IPS-20b (cell line): ENCODE results near the gene TOMT.

Experiments
- H3K27ac ChIP-seq: one replicate; pipeline ENCODE4 v1.5.1; 2013; ENCODE audit warnings: low read length
- H3K27me3 ChIP-seq: 2 replicates; pipeline ENCODE4 v1.6.1; 2013; ENCODE audit warnings: mild to moderate bottlenecking, low read length, inconsistent platforms; ENCODE audit not compliant: insufficient read depth
- H3K36me3 ChIP-seq: 2 replicates; pipeline ENCODE4 v1.6.1; 2013; ENCODE audit warnings: low read depth, mild to moderate bottlenecking, inconsistent platforms, low read length, moderate library complexity; ENCODE audit not compliant: insufficient read depth
- H3K4me1 ChIP-seq: 2 replicates; pipeline ENCODE4 v1.6.1; 2013; ENCODE audit warnings: mild to moderate bottlenecking, control low read depth, inconsistent platforms, low read length, moderate library complexity; ENCODE audit not compliant: insufficient read depth
- H3K4me3 ChIP-seq: 2 replicates; pipeline ENCODE4 v1.5.1; 2013; ENCODE audit warnings: mild to moderate bottlenecking, low read length, inconsistent platforms
- H3K9ac ChIP-seq: 2 replicates; pipeline ENCODE4 v1.6.1; 2013; ENCODE audit warnings: low read depth, mild to moderate bottlenecking, inconsistent platforms, low read length, moderate library complexity
- H3K9me3 ChIP-seq: 2 replicates; pipeline ENCODE4 v1.6.1; 2013; ENCODE audit warnings: mild to moderate bottlenecking, low read depth, low read length, inconsistent platforms; ENCODE audit not compliant: insufficient read depth

TOMT gene, protein sequence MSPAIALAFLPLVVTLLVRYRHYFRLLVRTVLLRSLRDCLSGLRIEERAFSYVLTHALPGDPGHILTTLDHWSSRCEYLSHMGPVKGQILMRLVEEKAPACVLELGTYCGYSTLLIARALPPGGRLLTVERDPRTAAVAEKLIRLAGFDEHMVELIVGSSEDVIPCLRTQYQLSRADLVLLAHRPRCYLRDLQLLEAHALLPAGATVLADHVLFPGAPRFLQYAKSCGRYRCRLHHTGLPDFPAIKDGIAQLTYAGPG

DNA sequence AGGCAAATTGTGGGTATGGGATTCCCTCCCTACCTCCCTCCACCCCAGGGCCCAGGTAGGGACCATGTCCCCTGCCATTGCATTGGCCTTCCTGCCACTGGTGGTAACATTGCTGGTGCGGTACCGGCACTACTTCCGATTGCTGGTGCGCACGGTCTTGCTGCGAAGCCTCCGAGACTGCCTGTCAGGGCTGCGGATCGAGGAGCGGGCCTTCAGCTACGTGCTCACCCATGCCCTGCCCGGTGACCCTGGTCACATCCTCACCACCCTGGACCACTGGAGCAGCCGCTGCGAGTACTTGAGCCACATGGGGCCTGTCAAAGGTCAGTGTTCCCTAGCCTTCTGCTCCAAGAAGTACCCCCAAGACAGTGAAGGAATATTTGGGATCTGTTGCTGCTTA is at the start of gene TOMT:
Gene TOMT, plus strand, starts transcription at position 37 of the 400 bp plus-strand sequence. Its CDS starts 28 bp downstream, at position 65.
- no peaks in the 10 kb centered on the region for H3K9me3 ChIP-seq
- no peaks in the 10 kb centered on the region for H3K27me3 ChIP-seq
- no peak within 1 kb of the TSS for H3K9ac ChIP-seq
- H3K36me3 ChIP-seq: peaks cover 17% of the 10 kb centered on the region
- peaks cover 9% of the 10 kb centered on the region for H3K4me1 ChIP-seq
- no peak within 1 kb of the TSS for H3K4me3 ChIP-seq
- no peak within 1 kb of the TSS for H3K27ac ChIP-seq

DNA sequence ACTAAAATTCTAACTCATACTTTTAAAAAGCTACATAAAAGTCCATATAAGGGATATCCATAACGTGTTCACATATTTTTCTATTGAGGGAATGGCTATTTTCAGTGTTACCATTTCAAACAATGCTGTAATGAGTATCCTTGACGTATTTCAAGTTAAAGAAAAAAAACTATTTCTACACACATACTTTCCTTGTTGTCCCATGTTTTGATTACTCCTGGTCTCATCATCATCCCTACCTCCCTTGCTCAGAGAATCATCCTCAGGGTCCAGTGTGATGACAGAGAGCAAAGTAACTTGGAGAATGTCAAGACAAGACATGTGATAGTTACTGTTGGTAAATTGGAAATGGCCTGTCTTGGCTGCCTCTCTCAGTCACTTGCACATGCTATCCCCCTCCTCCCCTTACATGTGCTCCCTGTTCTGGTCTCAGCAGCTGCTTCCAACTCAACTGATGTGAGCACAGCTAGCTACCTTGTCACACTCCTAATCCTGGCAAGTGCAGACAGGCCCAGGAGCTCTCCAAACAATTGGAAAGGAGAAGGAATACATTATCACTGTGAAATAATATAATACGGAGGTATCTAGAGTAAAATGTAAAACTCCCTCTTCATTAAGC is 47.2 kb upstream of the TOMT start:
- Histone ChIP-seq H3K27me3 (no peaks in the 10 kb centered on the region), H3K9me3 (no peaks in the 10 kb centered on the region), H3K4me1 (no peaks in the 10 kb centered on the region), H3K4me3 (no peak overlapping the region), H3K27ac (no peak overlapping the region), H3K36me3 (peaks cover 8% of the 10 kb centered on the region; the same call in 1 of the 2 replicates), H3K9ac (no peak overlapping the region)

DNA sequence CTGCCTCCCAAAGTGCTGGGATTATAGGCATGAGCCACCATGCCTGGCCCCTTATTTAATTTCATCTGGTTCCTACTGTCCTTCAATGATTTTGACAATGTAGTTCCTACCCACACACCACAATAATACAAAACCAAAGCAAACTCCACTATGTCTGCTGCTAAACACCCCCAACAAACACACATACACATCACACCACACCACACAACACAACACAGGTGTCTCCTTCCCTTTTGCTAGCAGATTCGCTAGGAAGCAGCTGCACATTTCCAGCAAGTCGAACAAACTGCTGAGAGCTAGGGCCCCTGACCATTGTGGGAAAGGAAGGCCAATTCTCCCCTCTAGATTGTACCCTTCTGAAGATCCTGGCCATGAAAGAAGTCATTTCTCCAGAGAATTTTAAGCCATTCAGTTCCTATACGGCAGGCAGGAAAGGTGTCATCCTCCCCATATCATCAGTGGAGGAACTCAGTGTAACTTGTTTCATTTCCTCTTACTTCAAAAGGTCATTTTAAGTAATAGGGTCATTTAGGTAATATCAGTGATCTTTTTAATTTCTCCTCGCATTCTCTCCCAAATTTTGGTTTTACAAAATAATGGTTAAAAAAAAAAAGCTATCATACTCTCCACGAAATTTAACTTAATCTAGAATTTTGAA is 43.9 kb upstream of the TOMT start:
- no peak overlapping the region for H3K4me3 ChIP-seq
- no peak overlapping the region for H3K9ac ChIP-seq
- peaks cover 11% of the 10 kb centered on the region; the same call in 1 of the 2 replicates for H3K36me3 ChIP-seq
- H3K27ac ChIP-seq: no peak overlapping the region
- H3K27me3 ChIP-seq: no peaks in the 10 kb centered on the region
- H3K9me3 ChIP-seq: no peaks in the 10 kb centered on the region
- H3K4me1 ChIP-seq: no peaks in the 10 kb centered on the region

DNA sequence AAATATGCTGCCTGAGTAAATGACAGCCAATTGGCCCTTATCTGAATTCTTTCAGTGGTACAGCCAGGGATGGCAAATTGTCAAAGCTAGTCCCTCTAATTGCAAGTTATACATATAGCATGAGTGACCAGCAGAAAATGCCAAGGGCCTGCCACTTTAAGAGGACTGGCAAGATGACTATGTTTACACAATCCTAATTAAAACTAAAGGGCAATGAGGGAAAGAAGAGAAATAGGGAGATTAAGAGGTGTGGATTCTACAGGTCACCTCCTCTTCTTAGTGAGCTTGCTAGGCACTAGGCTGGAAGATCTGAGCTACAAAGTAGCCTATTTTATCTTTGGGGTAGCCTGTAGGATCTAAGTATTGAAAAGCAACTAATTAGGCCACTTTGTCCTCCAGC is 38.9 kb upstream of the TOMT start:
- peaks cover 13% of the 10 kb centered on the region; the same call in 1 of the 2 replicates for H3K4me1 ChIP-seq
- H3K27ac ChIP-seq: no peak overlapping the region
- H3K4me3 ChIP-seq: no peak overlapping the region
- no peak overlapping the region for H3K9ac ChIP-seq
- H3K36me3 ChIP-seq: peaks cover 34% of the 10 kb centered on the region
- H3K9me3 ChIP-seq: no peaks in the 10 kb centered on the region
- no peaks in the 10 kb centered on the region for H3K27me3 ChIP-seq

DNA sequence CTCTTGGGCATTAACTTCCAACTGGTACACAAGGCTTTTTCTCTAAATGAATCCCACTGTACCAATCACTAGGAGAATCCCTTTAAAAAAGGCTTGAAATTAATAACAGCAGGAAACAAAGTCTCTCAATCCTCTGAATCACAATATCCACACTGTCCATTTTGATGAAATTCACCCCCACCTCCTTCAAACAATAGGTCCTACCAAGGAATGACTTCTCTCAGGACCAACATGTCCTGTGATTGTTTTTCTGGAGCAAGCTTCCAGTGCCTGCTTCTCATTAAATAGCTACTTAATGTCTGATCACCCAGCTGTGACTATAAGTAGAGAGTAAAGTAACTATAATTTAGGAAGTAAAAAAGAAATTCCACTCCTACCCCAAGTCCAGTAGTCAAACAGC is 38.5 kb upstream of the TOMT start:
- Histone ChIP-seq H3K9me3 (no peaks in the 10 kb centered on the region), H3K36me3 (peaks cover 34% of the 10 kb centered on the region), H3K27me3 (no peaks in the 10 kb centered on the region), H3K4me1 (peaks cover 15% of the 10 kb centered on the region; the same call in 1 of the 2 replicates), H3K27ac (no peak overlapping the region), H3K4me3 (no peak overlapping the region), H3K9ac (no peak overlapping the region)

DNA sequence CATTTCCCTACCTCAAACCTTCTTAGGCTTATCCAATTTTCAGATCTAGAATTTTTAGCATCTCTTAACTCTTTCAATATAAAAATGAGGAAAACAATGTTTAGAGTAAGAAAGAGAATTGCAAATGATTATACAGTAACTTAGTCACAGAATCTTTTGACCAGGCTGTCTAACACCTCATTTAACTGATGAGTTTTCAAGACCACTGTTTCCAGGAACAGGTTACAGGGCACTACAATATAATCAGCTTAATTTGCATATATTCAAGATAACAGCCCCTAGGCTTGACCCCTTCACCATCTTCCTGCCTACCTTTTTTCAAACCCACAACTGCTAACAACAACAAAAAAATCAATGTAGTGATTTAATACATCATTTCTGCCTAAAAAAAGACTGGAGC is 38.0 kb upstream of the TOMT start:
- H3K27ac ChIP-seq: no peak overlapping the region
- H3K36me3 ChIP-seq: peaks cover 34% of the 10 kb centered on the region
- peaks cover 18% of the 10 kb centered on the region; the same call in 1 of the 2 replicates for H3K4me1 ChIP-seq

DNA sequence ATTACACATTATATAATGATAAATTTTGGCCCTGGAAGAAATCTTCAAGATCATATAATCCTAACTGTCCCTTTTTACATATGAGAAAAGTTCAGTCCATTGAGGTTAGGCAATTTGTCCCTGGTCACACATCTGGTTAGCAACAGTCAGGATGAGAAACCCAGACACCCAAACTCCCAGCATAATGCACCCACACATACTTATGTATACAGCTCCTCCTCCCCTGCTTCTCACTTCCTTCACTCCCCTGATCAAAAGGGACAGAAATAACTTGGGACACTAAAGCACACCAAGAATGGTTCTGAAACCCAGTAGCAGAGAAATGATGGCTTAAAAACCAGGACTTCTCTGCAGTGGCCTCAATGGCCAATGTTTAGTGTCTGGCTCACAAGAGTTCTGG is 36.5 kb upstream of the TOMT start:
- no peak overlapping the region for H3K4me3 ChIP-seq
- no peaks in the 10 kb centered on the region for H3K9me3 ChIP-seq
- peaks cover 22% of the 10 kb centered on the region for H3K4me1 ChIP-seq
- H3K27ac ChIP-seq: no peak overlapping the region
- no peaks in the 10 kb centered on the region for H3K27me3 ChIP-seq
- H3K9ac ChIP-seq: no peak overlapping the region
- H3K36me3 ChIP-seq: peaks cover 29% of the 10 kb centered on the region

More for the DNA sequence above, 38.0 kb upstream of the TOMT start:
- H3K9ac ChIP-seq: no peak overlapping the region
- no peaks in the 10 kb centered on the region for H3K27me3 ChIP-seq
- no peaks in the 10 kb centered on the region for H3K9me3 ChIP-seq
- no peak overlapping the region for H3K4me3 ChIP-seq

DNA sequence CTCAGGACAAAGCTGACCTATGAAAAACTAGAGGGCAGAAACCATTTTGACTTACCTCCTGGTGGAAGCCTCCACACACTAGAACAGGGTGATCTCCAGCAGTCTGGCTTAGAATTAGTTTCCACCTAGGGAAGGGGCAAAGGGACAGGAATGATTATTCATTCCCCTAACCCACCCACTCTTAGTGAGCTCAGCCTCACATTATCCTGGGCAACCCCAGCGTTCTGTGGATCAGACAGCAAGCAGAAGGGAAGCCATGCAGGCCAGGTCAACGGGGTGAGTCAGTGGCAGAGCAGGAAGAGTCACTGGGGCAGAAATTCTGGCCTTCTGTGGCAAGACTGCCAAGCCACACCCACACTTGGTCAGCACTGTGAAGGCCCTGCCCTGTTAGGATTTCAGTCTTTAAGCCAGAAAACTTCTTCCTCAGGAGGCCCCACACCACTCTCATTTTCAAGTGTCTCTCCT is 35.9 kb upstream of the TOMT start:
- H3K27ac ChIP-seq: no peak overlapping the region
- H3K4me3 ChIP-seq: no peak overlapping the region
- H3K9ac ChIP-seq: no peak overlapping the region
- peaks cover 29% of the 10 kb centered on the region for H3K36me3 ChIP-seq
- H3K9me3 ChIP-seq: no peaks in the 10 kb centered on the region
- no peaks in the 10 kb centered on the region for H3K27me3 ChIP-seq
- peaks cover 22% of the 10 kb centered on the region for H3K4me1 ChIP-seq

DNA sequence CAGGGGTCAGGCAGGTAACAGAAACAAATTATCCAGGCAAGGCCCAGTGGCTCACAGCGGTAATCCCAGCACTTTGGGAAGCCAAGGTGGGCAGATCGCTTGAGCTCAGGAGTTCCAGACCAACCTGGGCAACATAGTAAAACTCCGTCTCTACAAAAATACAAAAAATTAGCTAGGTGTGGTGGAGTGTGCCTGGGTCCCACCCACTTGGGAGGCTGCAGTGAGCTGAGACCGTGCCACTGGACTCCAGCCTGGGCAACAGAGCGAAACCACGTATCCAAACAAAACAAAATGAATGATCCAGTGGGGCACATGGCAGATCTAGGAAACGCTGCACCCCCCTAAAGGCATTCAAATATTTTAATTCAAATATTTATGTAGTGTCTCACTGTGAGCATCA is 35.2 kb upstream of the TOMT start:
- H3K36me3 ChIP-seq: peaks cover 29% of the 10 kb centered on the region
- H3K27ac ChIP-seq: no peak overlapping the region
- no peak overlapping the region for H3K4me3 ChIP-seq
- no peaks in the 10 kb centered on the region for H3K27me3 ChIP-seq
- no peak overlapping the region for H3K9ac ChIP-seq
- peaks cover 22% of the 10 kb centered on the region for H3K4me1 ChIP-seq
- no peaks in the 10 kb centered on the region for H3K9me3 ChIP-seq

DNA sequence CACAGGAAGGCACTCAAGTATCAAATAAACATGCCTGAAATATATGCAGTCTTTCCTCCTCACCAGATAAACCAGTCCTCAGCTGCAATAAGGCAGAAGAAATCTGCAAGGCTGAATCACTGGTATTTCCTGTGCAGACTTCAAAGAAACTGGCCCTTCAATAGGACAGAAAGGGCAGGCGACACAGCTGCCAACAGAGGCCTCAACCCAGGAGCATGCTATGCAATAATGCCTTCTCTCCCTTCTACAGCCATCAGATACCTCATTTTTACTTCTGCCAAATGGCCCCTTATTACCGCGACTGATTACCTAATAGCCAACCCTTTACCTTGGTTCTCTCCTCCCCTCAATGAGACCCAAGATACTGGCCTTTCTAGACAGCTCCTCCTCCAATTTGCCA is 33.4 kb upstream of the TOMT start:
- H3K9me3 ChIP-seq: no peaks in the 10 kb centered on the region
- H3K27ac ChIP-seq: no peak overlapping the region
- peak overlapping the region; percentile 34; the same call in 1 of the 2 replicates for H3K9ac ChIP-seq
- no peaks in the 10 kb centered on the region for H3K27me3 ChIP-seq
- H3K4me3 ChIP-seq: no peak overlapping the region
- H3K36me3 ChIP-seq: peaks cover 23% of the 10 kb centered on the region
- H3K4me1 ChIP-seq: peaks cover 22% of the 10 kb centered on the region

DNA sequence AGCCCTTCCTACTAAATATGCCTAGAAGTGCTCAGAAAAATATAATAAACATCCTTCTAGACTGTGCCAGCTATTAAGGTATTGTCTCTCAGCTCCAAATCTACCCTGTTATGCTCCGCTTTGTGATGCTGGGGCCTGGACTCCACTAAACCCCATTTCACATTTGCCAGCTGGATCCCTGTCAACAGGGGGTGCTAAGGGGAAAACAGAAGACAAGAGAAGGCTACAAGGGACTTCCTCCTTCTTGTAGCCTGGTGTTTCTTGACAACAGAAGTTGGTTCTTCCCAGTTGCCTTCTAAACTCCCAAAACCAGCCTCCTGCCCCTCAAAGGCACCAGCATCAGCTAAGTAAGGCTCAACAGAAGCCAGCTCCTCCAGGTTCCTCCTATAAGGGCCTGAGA is 30.6 kb upstream of the TOMT start:
- no peaks in the 10 kb centered on the region for H3K27me3 ChIP-seq
- H3K9ac ChIP-seq: peak overlapping the region; percentile 10; the same call in 1 of the 2 replicates
- H3K9me3 ChIP-seq: no peaks in the 10 kb centered on the region
- H3K4me1 ChIP-seq: peaks cover 15% of the 10 kb centered on the region; the same call in 1 of the 2 replicates
- H3K36me3 ChIP-seq: peaks cover 5% of the 10 kb centered on the region; the same call in 1 of the 2 replicates
- no peak overlapping the region for H3K4me3 ChIP-seq
- peak overlapping the region; percentile 40 for H3K27ac ChIP-seq
